SW480 (cell line): ENCODE data around the gene MT1H.
A peak's percentile ranks its signal among the peaks of the same experiment; 100 is the strongest.

ENCODE experiments used
- DNase-seq: peaks from one replicate; pipeline ENCODE4 v3.0.0-alpha.2; 2016; ENCODE audit warnings: low spot score

Gene MT1H

DNA sequence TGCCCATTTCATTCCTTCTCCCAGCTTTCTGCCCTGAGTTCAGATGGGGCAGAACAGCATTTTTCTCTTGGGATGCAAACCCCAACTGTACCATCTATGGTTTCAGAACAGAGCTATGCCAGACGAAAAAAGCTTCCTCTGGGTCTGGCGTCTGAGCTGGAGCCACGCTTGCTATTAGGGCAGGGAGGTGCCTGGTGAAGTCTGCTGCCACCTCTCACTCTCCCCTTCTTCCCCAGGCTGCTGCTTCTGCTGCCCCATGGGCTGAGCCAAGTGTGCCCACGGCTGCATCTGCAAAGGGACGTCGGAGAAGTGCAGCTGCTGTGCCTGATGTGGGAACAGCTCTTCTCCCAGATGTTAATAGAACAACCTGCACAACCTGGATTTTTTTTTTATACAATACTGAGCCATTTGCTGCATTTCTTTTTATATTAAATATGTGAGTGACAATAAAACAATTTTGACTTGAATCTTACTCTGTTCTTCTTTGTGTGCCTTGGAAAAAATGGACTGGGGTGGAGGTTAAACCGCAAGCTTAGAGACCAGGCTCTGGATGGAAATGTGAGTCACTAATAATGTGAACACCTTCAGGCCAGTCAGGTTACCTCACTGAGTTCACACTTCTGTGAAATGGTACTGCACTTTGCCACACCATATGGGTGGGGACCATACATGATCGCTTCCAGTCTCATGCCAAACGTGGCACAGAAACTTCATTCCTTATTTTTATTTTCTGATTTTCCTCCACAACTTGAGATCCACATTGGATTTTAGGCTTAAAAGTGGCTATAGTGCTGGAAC, 32.8 kb upstream of the MT1H start:
- DNase-seq: peak; percentile 52

DNA sequence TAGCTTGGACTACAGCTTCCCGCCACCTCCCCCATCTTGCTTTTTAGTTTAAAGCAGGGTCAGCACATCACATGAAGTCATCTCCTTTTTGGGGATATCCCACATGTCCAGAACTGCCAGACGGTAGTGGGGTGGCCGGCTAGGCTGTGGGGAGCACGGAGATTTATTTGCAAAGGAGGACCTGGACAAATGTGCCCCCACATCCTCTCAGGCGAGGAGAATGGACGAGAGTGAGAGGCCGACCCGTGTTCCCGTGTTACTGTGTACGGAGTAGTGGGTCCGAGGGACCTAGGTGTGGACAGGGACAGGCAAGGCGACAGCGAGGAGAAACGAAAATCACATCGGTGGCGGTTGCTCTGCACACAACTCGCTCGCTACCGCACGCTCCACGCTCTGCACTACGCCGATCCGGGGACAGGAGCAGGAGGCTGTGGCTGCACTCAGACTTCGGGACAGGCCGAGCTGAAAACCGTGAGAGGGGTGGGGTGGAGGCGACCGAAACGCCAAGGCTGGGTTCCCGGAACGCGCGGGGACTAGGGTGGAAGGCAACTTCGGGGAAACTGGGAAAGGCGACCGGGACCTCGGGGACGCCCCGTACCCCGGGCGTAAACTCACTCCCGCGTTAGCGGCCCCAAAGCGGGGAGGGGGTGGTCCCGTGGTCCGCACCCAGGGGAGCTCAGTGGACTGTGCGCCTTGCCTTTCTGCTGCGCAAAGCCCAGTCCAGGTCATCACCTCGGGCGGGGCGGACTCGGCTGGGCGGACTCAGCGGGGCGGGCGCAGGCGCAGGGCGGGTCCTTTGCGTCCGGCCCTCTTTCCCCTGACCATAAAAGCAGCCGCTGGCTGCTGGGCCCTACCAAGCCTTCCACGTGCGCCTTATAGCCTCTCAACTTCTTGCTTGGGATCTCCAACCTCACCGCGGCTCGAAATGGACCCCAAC, 31.5 kb upstream of the MT1H start, which contains the start of gene MT1A:
MT1A (plus strand) TSS at position 853 of the 937 bp plus-strand sequence; CDS start at position 926, 73 bp downstream.
- DNase-seq: peak; percentile 24

DNA sequence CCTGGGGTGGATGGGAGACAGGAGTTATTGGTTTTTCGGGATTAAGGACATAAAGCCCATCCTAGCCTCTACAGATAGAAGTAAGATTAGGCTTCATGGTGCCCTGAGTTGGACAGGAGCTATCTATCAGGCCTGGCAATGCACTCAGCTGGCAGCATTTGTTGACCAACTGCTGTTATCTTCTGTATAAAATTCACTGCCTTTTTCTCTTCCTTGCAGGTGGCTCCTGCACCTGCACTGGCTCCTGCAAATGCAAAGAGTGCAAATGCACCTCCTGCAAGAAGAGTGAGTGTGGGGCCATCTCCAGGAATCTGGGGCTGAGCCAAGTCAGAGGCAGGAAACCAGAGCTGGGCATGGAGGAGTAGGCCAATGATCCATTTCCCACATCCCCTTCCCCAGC, 30.6 kb upstream of the MT1H start:
- DNase-seq: no peak

DNA sequence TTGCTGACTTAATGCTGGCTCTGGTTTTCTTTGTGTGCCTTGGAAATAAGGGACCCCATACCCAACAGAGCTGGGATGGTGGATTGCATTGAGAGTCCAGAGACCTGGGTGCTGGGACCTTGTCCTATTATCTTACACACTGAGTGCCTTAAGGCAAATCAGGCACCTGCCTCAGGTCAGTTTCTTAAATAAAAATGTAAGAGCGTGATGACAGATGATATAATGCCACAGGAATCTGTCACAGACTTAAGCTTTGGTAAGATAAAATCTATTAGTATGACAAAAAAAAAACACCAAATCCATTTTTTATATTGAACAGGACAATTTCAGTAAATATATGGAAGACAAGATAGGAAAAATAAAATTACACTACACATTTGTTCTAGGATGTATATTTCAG, 29.5 kb upstream of the MT1H start:
- DNase-seq: no peak

DNA sequence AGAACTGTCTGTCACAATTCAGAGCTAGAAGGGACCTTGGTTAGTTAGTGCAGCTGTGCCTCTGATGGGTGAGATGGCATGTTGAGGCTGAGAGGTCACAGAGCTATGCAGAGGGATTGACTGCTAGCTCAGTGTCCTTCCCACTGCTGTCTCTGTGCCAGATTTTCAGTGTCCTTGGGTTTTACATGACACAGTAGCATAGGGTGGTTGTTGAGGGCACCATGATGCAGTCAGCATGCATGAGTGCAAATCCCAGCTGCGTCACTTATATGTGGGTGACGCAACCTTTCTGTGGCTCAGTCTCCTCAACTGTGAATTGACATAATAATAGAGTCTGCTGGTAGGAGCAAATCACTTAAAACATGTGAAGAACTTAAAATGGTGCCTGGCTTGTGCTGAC, 28.4 kb upstream of the MT1H start:
- no peak for DNase-seq

DNA sequence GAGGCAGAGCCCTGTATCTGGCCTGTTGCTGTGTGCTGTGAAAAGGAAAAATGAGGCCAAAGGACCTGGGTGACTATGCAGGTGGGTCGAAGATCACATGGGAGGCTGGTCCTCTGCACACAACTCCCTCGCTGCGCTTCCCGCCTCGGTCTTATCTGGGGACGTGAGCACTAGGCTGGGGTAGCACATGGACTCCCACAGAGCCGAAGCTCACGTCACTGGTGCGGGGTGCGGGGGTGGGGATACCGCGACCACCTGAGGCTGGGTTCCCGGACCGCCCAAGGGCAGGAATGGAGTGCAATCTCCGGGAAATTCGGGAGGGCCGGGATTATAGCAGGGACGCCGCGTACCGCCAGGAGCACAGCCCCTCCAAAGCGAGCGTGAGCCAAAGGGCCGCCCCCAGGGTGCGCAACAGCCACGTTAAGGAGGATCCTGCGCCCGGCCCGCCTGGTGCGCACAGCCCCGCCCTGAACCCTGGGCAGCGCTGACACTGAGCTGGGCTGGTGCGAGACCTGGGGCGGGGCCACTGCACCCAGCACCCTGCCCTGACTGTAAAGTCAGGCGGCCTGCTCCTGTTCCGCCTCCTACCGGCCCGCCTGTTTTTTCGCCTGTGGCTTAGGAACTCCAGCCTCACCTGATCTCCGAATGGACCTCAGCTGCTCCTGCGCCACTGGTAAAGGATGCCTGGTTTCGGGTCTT, 26.4 kb upstream of the MT1H start:
- DNase-seq: peak; percentile 54

DNA sequence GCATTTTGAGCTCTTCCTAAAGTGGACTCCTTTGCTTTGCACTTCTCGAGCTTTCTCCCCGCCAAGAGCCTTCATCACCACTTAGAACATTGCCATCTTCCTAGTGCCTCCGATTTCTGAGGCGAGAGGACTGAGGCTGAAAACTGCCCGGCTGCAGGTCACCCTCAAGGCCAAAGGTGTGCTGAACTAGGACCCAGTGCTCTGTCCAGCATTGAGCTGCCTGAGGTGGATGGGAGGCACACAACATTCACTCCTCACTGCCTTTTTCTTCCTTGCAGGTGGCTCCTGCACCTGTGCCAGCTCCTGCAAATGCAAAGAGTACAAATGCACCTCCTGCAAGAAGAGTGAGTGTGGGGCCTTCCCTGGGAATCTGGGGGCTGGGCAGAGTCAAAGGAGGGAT, 25.8 kb upstream of the MT1H start:
- DNase-seq: no peak

DNA sequence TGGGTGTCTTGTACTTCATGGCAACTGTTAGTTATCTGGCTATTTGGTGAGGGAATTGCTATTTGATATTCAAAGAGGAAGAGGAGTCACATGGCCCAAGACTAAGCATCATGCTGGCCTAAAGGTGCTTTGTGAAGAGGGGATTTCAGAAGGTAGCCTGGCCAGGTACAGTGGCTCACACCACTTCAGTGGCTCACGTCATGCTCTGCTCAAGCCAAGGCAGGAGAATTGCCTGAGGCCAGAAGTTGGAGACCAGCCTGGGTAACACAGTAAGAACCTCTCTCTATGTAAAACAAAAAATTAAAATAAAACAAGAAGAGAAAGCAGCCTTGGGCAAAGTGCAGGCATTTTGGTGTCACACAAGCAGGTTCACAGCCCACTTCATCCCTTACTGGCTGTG, 24.3 kb upstream of the MT1H start:
- DNase-seq: no peak

DNA sequence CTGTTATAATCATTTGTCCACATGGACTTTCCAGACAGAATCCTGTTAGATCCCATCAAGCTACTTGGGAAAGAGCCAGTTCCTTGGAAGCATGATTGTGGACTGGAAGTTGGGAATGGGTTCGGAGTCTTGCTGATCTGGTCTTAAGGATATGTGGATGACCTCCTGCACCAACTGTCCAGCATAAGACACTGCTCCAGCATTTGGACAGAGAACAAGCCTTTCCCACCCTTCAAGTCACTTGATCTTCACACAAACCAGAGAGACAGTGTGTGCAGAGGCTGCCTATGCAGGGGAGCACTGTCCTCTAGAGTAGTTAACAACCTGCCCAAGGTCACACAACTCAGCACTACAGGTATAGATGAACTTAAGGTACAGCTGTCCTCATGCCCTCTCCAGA, 23.8 kb upstream of the MT1H start:
- no peak for DNase-seq

DNA sequence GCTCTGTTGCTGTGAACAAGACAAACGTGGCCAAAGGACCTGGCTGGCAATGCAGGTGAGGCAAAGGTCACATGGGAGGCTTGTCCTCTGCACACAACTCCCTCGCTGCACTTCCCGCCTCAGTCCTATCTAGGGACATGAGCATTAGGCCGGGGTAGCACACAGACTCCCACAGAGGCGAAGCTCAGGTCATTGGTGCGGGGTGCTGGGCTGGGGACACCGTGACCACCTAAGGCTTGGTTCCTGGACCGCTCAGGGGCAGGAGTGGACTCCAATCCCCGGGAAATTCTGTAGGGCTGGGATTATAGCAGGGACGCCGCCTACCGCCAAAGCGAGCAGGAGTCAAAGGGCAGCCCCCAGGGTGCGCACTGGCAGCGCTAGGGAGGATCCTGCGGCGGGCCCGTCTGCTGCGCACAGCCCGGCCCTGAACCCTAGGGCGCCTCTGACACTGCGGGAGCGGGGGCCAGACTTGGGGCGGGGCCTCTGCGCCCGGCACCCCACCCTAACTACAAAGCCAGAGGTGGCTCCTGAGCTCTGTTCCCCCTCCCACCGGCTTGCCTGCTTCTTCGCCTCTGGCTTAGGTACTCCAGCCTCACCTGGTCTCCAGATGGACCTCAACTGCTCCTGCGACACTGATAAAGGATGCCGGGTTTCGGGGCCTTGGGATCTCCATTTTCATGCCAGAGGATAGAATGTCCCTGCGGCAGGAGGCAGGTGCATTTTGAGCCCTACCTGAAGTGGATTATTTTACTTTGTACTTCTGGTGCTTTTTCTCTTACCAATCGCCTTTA, 21.8 kb upstream of the MT1H start:
- no peak for DNase-seq

DNA sequence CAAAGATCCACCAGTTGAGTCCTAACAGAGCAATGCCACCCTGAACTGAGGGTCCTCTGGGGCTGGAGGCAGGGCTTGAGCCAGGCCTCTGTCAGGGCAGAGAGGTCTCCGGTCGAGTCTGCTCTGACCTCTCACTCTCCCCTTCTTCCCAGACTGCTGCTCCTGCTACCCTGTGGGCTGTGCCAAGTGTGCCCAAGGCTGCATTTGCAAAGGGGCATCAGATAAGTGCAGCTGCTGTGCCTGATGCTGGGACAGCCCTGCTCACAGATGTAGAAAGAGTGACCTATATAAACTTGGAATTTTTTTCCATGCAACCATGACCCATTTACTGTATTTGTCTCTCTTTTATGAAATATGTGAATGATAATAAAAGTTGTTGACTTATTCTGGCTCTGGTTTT, 20.3 kb upstream of the MT1H start:
- DNase-seq: no peak

DNA sequence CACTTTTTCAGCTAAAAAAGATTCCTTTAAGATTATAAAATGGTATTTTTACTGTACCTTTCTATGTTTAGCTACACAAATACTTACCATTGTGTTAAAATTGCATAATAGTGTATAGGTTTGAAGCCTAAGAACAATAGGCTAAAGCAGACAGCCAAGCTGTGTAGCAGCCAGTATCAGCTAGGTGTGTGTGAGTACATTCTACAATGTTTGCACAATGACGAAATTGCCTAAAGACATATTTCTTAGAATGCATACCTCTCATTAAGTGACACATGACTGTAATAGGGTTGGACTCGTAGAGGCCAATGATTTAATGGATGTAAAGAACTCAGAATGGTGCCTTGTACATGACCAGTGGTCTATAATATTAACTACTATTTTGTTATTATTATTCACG, 19.8 kb upstream of the MT1H start:
- DNase-seq: no peak

DNA sequence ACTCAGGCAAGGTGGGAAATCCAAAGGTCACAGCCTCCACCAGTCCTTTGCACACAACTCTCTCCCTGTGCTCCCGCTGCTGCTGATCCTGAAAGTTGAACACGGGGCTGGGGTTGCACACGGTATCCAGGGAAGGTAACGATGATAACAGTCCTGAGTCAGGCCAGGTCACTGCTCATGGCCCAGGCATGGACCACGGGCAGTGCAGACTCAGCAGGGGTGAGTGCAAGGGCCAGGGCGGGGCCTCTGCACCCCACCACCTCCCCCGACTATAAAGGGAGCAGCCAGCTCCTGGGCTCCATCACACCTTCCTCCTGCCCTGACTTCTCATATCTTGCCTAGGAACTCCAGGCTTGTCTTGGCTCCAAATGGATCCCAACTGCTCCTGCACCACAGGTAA, 18.0 kb upstream of the MT1H start, which contains the start of gene MT1B:
MT1B (plus strand) TSS at position 301 of the 400 bp plus-strand sequence; CDS start at position 369, 68 bp downstream.
- no peak for DNase-seq

DNA sequence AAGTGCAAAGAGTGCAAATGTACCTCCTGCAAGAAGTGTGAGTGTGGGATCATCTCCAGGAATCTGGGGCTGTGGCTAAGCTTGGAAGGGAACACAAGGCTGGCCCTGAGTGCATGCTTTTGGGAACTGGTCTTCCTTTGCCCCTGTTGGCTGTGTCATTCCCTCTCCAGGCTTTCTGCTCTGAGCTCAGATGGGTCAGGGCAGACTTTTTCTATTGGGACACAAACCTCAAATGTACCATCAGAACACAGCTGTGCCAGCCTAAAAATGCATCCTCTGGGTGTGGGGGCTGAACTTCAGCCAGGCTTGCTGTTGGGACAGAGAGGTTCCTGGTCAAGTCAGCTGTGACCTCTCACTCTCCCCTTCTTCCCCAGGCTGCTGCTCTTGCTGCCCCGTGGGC, 17.0 kb upstream of the MT1H start:
- no peak for DNase-seq

DNA sequence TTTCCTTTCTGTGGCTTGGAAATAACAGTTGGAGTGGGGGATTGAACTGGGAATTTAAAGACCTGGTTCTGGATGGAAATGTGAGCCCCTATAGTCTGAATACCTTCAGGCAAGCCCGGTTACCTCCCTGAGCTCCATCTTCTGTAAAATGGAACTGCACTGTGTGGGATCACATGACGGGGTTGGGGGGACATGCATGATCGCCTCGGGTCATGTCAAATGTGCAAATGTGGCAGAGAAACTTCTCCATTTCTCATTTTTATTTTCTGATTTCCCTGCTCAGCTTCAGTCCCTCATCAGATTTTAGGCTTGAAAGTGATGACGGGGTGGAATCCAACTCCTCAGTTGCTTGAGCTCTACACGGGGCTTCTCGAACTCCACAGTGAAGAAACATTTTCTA, 16.4 kb upstream of the MT1H start:
- DNase-seq: no peak

DNA sequence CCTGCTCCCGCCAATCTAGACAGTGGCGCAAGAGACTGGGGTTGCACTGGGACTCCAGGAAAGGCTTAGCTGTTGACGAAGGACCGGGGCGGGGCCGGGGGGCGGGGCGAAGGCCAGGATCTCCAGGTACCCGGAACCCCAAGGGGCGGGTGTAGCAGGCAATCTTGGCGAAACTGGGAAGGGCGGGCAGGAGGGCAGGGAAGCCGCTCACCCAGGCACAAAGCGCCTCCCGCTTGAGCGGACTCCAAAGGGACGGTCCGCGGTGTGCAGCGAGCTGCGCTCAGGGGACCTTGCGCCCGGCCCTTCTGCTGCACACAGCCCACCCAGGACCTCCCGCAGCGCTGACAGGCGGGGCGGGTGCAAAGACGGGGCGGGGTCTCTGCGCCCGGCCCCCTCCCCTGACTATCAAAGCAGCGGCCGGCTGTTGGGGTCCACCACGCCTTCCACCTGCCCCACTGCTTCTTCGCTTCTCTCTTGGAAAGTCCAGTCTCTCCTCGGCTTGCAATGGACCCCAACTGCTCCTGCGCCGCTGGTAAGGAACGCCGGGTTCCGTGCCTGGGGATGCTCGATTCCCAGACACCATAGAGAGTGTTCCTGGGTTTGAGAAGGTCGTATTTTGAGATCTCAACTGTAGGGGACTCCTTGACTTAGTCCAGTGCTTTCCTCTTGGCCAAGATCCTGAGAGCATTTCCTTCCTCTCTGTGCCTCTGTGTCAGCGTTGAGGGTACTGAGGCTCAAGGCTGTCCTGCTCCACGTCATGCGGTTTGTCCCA, 11.9 kb upstream of the MT1H start, which contains the start of gene MT1F:
MT1F (plus strand) TSS at position 405 of the 772 bp plus-strand sequence; CDS start at position 505, 100 bp downstream.
- DNase-seq: peak; percentile 75

DNA sequence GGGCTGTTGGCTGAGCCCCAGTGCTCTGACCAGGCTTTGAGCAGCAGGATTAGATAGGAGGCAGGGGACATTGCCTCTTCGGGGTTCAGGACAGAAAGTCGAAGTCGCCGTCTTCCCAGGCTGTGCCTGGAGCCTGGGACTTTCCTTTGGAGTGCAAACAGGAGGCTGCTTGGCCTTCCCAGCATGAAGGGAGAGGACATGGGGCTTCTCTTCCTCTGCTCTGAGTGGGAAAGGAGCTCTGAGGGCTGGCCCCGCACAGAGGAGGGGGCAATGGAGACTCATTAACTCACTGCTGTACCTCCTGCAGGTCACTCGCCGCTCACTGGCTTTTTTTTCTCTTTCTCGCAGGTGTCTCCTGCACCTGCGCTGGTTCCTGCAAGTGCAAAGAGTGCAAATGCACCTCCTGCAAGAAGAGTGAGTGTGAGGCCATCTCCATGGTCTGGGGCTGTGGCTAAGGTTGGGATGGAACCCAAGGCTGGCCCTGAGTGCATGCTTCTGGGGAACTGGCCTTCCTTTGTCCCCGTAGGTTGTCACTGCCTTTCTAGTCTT, 11.2 kb upstream of the MT1H start:
- no peak for DNase-seq

DNA sequence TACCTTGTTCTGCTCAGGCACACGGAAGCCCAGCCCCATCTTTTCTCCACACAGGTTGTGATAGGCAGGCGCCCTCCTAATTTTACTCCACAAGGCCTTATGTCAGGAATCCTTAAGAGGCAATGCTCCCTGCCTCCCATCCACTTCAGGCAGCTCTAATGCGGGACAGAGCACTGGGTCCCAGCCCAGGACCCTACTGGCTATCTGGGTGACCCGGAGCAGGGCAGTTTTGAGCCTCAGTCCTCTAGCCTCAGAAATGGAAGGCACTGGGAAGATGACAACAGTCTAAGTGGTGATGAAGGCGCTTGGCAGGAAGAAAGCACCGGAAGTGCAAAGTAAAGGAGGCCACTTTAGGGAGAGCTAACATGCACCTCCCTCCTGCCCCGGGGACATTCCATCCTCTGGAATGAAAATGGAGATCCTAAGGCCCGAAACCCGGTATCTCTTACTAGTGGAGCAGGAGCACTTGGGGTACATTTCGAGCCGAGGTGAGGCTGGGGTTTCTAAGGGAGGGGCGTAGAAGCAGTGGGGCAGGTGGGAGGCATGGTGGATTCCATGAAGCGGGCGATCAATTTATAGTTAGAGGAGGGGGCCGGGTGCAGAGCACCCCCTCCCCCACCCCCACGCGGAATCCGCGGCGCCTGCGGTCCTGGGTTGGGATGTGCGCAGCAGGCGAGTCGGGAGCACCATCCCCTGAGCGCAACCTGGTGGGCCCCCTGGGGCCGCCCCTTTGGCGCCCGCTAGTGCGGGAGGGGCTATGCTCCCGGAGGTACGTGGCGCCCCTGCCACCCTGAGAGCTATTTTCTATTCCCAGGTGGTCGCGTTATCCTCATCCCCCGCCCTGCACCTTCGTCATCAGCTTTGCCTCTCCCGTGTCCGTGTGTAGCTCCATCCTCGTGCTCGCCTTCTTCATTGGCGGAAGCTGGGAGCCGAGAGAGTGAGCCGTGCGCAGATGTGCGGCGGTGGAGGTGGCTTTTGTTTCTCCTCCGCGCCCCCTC, 7.0 kb upstream of the MT1H start:
- DNase-seq: no peak

DNA sequence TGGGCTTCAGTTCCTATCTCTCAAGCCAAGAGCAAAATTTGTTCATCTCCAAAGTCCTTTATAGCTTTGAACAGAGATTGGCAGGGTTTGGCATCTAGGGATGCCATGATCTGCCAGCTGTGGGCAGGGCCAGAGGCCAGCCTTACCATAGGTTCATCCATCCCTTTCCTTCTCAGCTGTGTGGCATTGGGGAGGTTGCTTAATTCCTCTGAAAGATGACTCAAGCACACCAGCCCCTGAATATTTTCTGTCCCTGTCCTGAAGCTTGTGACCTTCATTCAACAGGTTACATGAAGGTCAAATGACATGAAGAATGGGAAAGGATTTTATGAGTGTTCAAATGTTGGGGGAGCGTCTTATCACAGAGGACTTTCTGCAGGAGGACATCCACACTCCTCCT, 5.1 kb upstream of the MT1H start:
- no peak for DNase-seq
